ENCODE data around the gene SNAPC3.

DNA sequence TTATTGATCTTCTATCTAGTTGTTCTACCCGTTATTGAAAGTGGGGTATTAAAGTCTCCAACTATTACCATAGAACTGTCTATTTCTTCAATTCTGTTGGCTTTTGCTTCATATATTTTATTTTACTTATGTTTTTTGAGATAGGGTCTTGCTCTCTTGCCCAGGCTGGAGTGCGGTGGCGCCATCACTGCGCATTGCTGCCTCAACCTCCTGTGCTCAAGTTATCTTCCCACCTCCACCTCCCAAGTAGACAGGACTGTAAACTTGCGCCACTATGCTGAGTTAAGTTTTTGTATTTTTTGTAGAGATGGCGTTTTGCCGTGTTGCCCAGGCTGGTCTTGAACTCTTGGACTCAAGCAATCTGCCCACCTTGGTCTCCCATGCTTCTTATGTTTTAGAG is 16.2 kb downstream of the SNAPC3 start:
- no peak for TF ChIP-seq FOXM1 (IDR thresholded peaks at IDR 0.05; ENCODE audit: borderline replicate concordance)
- no peak for TF ChIP-seq BHLHE40 (IDR thresholded peaks at IDR 0.05; ENCODE audit: borderline replicate concordance)
- TF ChIP-seq, protein P1, sequence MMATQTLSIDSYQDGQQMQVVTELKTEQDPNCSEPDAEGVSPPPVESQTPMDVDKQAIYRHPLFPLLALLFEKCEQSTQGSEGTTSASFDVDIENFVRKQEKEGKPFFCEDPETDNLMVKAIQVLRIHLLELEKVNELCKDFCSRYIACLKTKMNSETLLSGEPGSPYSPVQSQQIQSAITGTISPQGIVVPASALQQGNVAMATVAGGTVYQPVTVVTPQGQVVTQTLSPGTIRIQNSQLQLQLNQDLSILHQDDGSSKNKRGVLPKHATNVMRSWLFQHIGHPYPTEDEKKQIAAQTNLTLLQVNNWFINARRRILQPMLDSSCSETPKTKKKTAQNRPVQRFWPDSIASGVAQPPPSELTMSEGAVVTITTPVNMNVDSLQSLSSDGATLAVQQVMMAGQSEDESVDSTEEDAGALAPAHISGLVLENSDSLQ (IDR thresholded peaks at IDR 0.05): no peak
- TF ChIP-seq TARDBP (IDR thresholded peaks at IDR 0.05): no peak
- TF ChIP-seq SUZ12 (IDR thresholded peaks at IDR 0.05): no peak
- no peak for TF ChIP-seq FOXA1 (IDR thresholded peaks at IDR 0.05)
